HK-2 (cell line): ENCODE measurements around the gene SLC4A9.
"Not testable (repeated sequence)": the region's sequence is repeated elsewhere in the genome, so short reads cannot be mapped to it uniquely, and the experiment has no call there.

ENCODE experiments used
- DNase-seq: peaks from one replicate; pipeline ENCODE4 v3.0.0-alpha.2; 2018; ENCODE audit not compliant: unreplicated experiment

The SLC4A9 gene

DNA sequence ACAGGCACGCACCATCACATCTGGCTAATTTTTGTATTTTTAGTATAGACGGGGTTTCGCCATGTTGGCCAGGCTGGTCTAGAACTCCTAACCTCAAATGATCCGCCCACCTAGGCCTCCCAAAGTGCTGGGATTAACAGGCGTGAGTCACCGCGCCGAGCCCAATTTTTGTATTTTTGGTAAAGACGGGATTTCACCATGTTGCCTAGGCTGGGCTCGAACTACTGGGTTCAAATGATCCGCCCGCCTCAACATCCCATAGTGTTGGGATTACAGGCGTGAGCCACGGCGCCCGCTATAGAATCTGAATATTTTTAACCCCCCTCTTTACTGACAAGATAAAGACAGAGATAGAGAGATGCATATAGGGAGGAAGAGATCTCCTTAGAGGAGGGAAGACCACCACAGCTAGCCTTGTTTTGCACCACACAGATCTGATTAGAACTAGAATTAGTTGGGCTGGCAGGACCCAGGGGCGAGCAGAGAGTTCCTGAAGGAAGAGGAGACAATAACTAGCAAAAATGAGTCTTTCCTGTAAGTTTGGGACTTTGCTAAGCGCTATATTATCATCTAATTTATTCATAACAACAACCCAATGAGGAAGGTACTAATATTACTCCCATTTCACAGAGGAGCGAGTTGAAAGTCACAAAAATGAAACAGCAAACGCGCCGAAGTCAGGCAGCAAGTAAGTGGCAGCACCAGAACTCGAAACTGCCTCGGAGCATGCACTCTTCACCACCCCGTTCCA is 40.2 kb downstream of the SLC4A9 start:
- no peak for DNase-seq

DNA sequence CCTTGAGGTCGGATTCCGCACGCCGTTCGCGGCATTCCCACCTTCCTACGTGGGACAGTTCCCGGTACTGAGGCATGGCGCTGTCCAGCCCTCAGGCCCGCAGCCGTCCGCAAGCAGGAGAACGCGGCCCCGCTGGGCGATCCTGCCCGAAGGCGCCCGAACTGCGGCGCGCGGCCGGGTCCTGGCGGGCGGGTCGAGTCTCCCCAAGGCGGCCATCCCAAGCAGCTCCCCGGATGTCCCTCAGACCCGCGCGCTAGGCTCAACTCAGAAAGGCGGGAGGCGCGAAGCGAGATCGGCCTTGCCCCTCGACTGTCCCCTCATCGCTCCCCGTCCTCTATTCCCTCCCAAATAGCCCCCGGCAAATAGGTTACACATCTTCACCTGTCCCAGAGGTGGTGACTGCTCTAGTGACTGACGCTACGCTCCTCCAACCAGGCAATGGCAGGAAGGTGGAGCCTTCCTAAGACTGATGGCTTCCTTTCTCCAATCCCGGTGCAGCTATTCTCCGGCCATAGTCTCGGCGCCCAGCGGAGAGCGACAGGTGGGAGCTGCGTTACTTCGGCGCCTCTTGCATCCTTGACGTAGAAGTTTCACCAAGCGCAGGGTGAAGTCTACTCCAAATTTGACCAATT is 40.9 kb downstream of the SLC4A9 start:
- peak; percentile 88 for DNase-seq

DNA sequence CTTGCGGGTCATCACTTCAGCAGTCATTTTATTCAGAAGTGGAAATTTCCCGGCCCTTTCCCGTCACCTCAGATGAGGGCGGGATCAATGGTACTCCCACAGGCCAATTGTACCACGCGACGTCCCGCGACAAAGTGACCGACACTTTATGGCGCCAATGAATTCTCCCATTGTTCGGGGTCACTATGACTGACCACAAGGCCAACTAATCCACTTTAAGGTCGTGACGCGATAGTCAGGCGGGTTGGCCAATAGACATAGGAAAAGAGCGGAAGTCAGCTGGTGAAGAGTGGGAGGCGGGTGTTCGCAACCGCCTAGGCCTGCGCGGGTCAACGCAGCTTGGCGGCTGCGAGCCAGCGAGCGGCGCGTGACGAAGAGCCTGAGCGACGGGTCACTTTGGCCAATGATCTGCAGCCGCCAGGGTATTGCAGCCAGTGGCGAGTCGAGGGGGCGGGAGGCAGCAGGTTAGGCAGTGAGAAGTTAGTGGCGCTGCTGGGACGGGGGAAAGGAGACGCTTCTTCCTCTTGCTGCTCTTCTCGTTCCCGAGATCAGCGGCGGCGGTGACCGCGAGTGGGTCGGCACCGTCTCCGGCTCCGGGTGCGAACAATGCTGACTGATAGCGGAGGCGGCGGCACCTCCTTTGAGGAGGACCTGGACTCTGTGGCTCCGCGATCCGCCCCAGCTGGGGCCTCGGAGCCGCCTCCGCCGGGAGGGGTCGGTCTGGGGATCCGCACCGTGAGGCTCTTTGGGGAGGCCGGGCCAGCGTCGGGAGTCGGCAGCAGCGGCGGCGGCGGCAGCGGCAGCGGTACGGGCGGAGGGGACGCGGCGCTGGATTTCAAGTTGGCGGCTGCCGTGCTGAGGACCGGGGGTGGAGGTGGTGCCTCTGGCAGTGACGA is 41.6 kb downstream of the SLC4A9 start, which contains the start of gene ANKHD1:
Gene ANKHD1, plus strand, starts transcription at position 472 of the 896 bp plus-strand sequence. Its CDS starts 135 bp downstream, at position 607.
- DNase-seq: peak; percentile 94

DNA sequence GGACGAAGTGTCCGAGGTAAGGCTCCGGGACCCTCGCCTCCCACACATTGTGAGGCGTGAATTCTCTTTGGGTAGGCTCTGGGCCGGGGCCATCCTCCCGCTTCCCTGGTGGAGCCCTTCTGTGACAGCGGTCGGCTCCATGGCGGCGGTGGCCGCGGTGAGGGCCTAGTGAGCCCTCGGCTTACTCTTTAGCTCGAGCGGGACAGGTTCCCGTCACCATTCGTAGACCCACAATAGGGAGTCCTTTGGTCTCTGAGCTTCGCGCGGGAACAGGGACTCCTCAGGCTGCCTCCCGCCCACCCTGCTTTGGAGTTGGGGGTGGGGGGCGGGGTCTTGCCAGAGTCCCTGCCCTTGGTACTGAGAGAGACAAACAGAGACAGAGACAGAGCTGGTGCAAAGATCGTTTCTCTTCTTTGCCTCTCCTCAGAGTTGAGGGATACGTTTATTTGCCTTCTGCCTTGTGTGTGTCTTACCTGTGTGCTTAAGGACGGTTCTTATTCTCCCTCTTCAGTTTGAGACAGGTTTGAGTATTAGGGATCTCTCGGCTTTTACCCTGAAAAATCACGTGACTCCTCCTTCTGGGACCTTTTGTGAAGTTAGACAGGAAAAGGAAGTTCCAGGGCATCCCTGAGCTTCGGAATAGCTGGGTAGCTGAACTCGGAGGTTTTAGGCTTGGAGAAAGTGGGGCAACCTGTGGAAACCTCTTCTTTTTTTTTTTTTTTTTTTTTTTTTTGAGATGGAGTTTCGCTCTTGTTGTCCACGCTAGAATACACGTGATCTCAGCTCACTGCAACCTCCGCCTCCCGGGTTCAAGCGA is 42.5 kb downstream of the SLC4A9 start:
- DNase-seq: peak; percentile 45

DNA sequence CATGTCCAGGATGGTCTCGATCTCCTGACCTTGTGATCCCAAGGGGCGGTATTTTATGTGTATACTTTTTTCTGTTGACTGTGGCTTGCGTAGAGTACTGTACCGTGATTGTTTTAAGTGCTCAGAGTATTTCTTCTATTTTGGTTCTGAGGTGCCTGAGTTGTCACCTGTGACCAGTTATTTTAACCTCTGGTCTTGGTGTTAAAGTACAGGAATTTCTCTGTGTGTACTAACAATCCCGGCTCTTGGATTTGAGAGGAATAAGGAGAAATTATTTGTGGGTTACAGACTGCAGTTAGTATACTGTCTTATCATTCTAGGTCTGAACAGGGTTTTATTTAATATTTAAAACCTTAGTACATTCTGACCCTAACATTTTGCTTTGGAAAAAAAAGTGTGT is 43.6 kb downstream of the SLC4A9 start:
- DNase-seq: no peak

DNA sequence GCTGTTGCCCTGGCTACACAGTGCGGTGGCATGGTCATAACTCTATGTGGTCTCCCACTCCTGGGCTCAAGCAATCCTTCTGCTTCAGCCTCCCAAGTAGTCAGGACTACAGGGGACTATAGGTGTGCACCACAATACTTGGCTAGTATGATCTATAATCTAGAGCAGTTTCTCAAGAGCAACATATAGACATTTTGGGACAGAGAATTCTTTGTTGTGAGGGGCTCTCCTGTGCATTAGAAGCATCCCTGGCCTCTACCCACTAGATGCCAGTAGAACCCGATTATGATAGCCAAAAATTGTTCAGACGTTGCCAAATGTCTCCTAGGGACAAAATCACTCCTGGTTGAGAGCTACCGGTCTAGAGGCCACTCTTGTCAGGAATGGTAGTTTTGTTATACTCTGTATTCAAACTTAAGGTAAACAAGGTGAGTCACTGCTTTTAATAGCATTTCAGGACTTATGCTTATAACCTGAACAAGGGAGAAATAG is 48.8 kb downstream of the SLC4A9 start:
- no peak for DNase-seq

DNA sequence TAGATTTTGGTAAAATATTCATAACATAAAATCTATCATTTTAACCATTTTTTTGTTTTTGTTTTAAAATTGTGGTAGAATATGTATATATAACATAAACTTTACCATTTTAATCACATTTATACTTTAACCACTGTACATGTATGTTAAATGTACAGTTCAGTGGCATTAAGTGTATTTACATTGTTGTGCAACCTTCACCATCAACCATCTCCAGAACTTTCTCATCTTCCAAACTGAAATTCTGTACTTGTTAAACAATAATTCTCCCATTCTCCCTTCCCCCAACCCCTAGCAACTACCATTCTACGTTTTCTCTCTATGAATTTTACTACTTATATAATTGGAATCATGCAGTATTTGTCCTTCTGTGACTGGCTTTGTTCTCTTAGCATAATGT is 53.2 kb downstream of the SLC4A9 start:
- DNase-seq: no peak

DNA sequence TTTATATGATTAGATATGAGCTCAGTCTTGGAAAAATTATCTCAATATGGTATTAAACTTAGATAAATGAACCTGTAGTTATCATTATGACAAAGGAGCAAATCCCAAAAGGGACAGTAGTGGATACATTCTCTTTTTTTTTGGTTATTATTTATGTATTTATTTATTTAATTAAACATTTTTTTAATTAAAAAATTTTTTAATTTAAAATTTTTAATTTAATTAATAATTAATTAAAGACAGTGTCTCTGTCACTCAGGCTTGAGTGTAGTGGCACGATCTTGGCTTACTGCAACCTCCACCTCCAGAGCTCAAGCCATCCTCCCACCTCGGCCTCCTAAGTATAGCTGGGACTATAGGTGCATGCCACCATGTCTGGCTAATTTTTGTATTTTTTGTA is 57.2 kb downstream of the SLC4A9 start:
- no peak for DNase-seq

DNA sequence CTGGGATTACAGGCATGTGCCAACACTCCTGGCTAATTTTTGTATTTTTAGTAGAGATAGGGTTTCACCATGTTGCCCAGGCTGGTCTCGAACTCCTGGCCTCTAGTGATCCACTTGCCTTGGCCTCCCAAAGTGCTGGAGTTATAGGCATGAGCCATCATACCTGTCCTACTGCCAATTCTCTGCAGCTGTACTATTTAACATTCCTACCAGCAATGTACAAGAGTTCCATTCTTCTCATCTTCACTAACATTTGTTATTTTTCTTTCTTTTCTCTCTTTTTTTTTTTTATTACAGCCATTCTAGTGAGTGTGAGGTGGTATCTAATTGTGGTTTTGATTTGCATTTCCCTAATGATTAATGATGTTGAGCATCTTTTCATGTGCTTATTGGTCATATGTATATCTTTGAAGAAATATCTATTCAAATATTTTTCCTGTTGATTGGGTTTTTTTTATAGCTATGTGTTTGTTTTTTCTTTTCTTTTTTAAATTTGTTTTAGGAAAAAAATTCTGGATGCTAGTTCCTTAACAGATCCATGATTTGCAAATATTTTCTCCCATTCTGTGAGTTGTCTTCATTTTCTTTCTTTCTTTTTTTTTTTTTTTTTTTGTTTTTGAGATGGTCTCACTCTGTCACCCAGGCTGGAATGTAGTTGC is 59.0 kb downstream of the SLC4A9 start:
- no peak for DNase-seq

DNA sequence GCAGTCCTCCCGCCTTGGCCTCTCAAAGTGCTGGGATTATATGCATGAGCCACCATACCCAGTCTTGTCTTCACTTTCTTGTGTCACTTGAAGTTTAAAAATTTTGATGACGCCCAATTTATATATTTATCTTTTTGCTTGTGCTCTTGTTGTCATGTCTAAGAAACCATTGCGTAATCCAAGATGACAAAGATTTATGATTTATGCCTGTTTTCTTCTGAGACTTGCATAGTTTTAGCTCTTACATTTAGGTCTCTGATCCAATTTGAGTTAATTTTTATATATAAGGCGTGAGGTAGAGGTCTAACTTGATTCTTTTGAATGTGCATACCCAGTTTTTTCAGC is 60.2 kb downstream of the SLC4A9 start:
- DNase-seq: no peak

DNA sequence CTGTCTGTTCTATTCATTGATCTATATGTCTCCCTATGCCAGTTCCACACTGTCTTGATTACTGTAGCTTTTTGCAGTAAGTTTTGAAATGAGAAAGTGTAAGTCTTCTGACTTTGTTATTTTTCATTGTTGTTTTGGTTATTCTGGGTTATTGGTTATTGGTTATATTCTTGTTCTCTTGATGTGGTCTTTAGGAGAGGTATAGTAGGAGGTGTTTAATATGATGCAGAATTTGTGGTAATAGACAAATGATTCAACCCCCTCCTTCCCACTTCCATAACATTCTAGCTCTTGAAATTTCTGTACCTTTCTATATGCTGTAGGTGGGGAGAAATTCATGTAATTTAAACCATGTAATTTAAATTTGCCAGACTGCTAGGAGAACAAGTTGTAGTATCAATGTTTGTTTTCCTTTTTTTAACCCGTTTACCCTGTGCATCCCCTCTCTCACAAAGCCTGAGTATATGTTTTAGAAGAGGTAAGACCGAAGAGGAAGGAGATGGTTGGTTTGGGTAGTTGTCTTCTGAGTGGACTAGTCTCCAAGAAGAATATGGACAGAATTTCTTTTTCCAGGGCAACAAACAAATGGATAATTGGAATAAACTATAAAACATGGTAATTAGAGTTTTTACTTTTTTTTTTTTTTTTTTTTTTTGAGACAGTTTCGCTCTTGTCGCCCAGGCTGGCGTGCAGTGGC is 60.8 kb downstream of the SLC4A9 start:
- no peak for DNase-seq

DNA sequence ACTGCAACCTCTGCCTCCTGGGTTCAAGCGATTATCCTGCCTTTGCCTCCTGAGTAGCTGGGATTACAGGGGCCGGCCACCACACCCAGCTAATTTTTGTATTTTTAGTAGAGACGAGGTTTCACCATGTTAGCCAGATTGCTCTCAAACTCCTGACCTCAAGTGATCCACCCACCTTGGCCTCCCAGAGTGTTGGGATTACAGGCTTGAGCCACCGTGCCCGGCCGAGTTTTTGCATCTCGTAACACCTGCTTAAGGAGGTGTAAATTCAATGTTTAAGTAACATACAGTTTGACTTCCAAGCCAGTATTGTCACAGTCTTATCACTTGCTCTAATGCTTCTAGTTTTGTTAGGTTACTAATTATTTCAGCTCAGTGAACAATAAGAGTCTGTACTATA is 61.4 kb downstream of the SLC4A9 start:
- not testable (repeated sequence) for DNase-seq

DNA sequence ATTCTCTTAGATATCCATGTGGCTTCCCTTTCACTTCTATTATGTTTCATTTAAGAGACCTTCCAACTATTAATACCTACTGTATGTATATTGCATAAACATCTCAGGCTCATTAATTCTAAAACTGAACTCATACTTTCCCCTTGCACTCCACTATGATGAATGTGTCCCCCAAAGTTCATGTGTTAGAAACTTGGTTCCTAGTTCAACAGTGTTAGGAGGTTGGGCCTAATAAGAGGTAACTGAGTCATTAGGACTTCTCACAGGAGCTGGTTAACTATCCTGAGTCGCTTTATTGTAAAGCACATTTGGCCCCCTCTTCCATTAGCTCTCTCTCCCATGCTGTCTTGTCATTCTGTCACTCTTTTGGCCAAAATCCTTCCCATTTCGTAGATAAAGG is 63.6 kb downstream of the SLC4A9 start:
- DNase-seq: no peak

DNA sequence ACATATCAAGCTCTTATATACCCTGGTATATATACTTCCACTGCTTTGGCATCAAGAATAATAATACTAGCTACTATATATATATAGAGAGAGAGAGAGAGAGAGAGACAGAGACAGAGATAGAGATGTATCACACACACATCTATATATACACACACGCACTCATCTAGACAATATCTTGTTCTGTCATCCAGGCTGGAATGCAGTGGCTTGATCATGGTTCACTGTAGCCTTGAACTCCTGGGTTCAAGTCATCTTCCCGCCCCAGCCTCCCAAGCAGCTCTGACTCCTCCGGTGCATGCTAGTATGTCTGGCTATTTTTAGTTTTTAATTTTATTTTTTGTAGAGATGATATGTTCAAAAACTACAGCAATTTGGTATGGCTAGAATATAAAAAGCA is 64.1 kb downstream of the SLC4A9 start:
- DNase-seq: no peak
